ENCODE data around the gene ODF2. TPM values are rescaled to one million over a fixed set of nuclear protein-coding genes. Genes with fewer than 3 reads are reported as not detected.

Gene ODF2
- total RNA-seq, 1 experiment from 2014 or later: 46.8 TPM

GRCh38 chr9:128469070-128469469, 13.3 kb downstream of the ODF2 start:
- RAD21 ChIA-PET (ENCODE audit: low non-redundant PET in 1 of 2, low total read pairs in 2 of 2, uncharacterized antibody in 2 of 2, unreplicated experiment in 2 of 2): no interaction called here
- ATAC-seq (no peak), DNase-seq (ENCODE audit: low read depth, low spot score) (no peak)
- Histone ChIP-seq H3K4me1 (ENCODE audit: control insufficient read depth in 1 of 2, insufficient read depth in 2 of 2, low read length in 2 of 2) (no peaks in the 10 kb centered on the region), H3K36me3 (ENCODE audit: control insufficient read depth in 1 of 2, insufficient read depth in 2 of 2, low read length in 2 of 2) (peaks cover 16 to 23% of the 10 kb centered on the region in 2 experiments; a peak in 3 of 4 replicates), H2AFZ (ENCODE audit: low read depth, low read length, poor library complexity, severe bottlenecking) (no peak overlapping the region), H3K9me2 (ENCODE audit: insufficient read depth) (no peaks in the 10 kb centered on the region), H4K20me1 (ENCODE audit: insufficient read depth) (no peaks in the 10 kb centered on the region), H3K9me3 (ENCODE audit: control insufficient read depth in 1 of 2, insufficient read depth in 1 of 2, low read depth in 1 of 2, low read length in 2 of 2) (no peaks in the 10 kb centered on the region), H3K4me2 (ENCODE audit: low read length) (no peak overlapping the region), H3K27ac (ENCODE audit: low read depth, low read length) (no peak overlapping the region), H3K4me3 (replicated peaks in 1 of 2; ENCODE audit: low read depth in 1 of 2, low read length in 2 of 2) (no peak overlapping the region), H3K79me2 (ENCODE audit: insufficient read depth, low read length) (no peaks in the 10 kb centered on the region), H3K9ac (ENCODE audit: low read length) (no peak overlapping the region), H3K27me3 (ENCODE audit: insufficient read depth, low read length) (no peaks in the 10 kb centered on the region)
- BruUV-seq (replicated peaks): no TSS peak
- TF ChIP-seq ZNF274 (IDR thresholded peaks at IDR 0.05; ENCODE audit: low read depth, low read length): no peak
- TF ChIP-seq SP1 (IDR thresholded peaks at IDR 0.05; ENCODE audit: low read depth): no peak
- TF ChIP-seq EZH2phosphoT487 (IDR thresholded peaks at IDR 0.05; ENCODE audit: borderline replicate concordance): no peak
- TF ChIP-seq RAD21 (IDR thresholded peaks at IDR 0.05; ENCODE audit: low read depth): no peak
- no peak for TF ChIP-seq ZFX (IDR thresholded peaks at IDR 0.05)
- no peak for TF ChIP-seq SIN3A (IDR thresholded peaks at IDR 0.05; ENCODE audit: low read depth)
- no peak for TF ChIP-seq CTCF (IDR thresholded peaks at IDR 0.05 in 2 of 3, conservative IDR thresholded peaks at IDR 0.05 in 1 of 3; ENCODE audit: borderline replicate concordance in 1 of 3, insufficient read depth in 1 of 3, low read depth in 2 of 3, low read length in 2 of 3)
- no peak for TF ChIP-seq YY1 (IDR thresholded peaks at IDR 0.05; ENCODE audit: extremely low read depth, insufficient replicate concordance, low read depth, low read length)
- no peak for TF ChIP-seq POLR2A (IDR thresholded peaks at IDR 0.05; ENCODE audit: borderline replicate concordance, extremely low read depth, insufficient read depth, insufficient read length)
- TF ChIP-seq SRF (IDR thresholded peaks at IDR 0.05; ENCODE audit: low read depth): no peak
- POLR2A ChIA-PET: no interaction called here
- intact Hi-C loops (cut with micrococcal nuclease): no loop called here
- CTCF ChIA-PET: no interaction called here

GRCh38 chr9:128470560-128470959, 14.8 kb downstream of the ODF2 start:
- H3K9ac ChIP-seq (ENCODE audit: low read length): no peak overlapping the region
- no peak overlapping the region for H3K27ac ChIP-seq (ENCODE audit: low read depth, low read length)
- ChIA-PET RAD21 (ENCODE audit: low non-redundant PET in 1 of 2, low total read pairs in 2 of 2, uncharacterized antibody in 2 of 2, unreplicated experiment in 2 of 2) (no interaction called here), POLR2A (no interaction called here), CTCF (no interaction called here)
- no peaks in the 10 kb centered on the region for H3K27me3 ChIP-seq (ENCODE audit: insufficient read depth, low read length)
- no peak overlapping the region for H3K4me2 ChIP-seq (ENCODE audit: low read length)
- H3K79me2 ChIP-seq (ENCODE audit: insufficient read depth, low read length): no peaks in the 10 kb centered on the region
- DNase-seq (ENCODE audit: low read depth, low spot score) (no peak), ATAC-seq (no peak)
- no peaks in the 10 kb centered on the region for H3K4me1 ChIP-seq (ENCODE audit: control insufficient read depth in 1 of 2, insufficient read depth in 2 of 2, low read length in 2 of 2)
- no peak overlapping the region for H3K4me3 ChIP-seq (replicated peaks in 1 of 2; ENCODE audit: low read depth in 1 of 2, low read length in 2 of 2)
- peaks cover 17 to 26% of the 10 kb centered on the region in 2 experiments; a peak in 3 of 4 replicates for H3K36me3 ChIP-seq (ENCODE audit: control insufficient read depth in 1 of 2, insufficient read depth in 2 of 2, low read length in 2 of 2)
- no peaks in the 10 kb centered on the region for H4K20me1 ChIP-seq (ENCODE audit: insufficient read depth)
- intact Hi-C loops (cut with micrococcal nuclease): no loop called here
- no peak overlapping the region for H2AFZ ChIP-seq (ENCODE audit: low read depth, low read length, poor library complexity, severe bottlenecking)
- BruUV-seq (replicated peaks): no TSS peak
- no peaks in the 10 kb centered on the region for H3K9me2 ChIP-seq (ENCODE audit: insufficient read depth)
- no peaks in the 10 kb centered on the region for H3K9me3 ChIP-seq (ENCODE audit: control insufficient read depth in 1 of 2, insufficient read depth in 1 of 2, low read depth in 1 of 2, low read length in 2 of 2)
- TF ChIP-seq ELF1 (IDR thresholded peaks at IDR 0.05; ENCODE audit: borderline replicate concordance, low read depth) (no peak), ZNF274 (IDR thresholded peaks at IDR 0.05; ENCODE audit: low read depth, low read length) (no peak), MAX (IDR thresholded peaks at IDR 0.05) (no peak), EGR1 (IDR thresholded peaks at IDR 0.05; ENCODE audit: low read depth) (no peak), YY1 (IDR thresholded peaks at IDR 0.05; ENCODE audit: extremely low read depth, insufficient replicate concordance, low read depth, low read length) (no peak), ZFX (IDR thresholded peaks at IDR 0.05) (no peak), SIN3A (IDR thresholded peaks at IDR 0.05; ENCODE audit: low read depth) (no peak), CEBPB (IDR thresholded peaks at IDR 0.05; ENCODE audit: low read depth) (no peak), ZBTB33 (IDR thresholded peaks at IDR 0.05; ENCODE audit: extremely low read depth, insufficient replicate concordance, low read length) (no peak), SRF (IDR thresholded peaks at IDR 0.05; ENCODE audit: low read depth) (no peak)
